Glutamatergic neuron (in vitro differentiated cells): ENCODE results near the gene MTA1. TPM values are rescaled to one million over a fixed set of nuclear protein-coding genes. Genes with fewer than 3 reads are reported as not detected.

Experiments used
- DNase-seq: peaks from one replicate; pipeline ENCODE4 v3.0.0; 2022
- H3K27ac Mint-ChIP-seq: one replicate; pipeline ENCODE4 v1.8.0; 2020; ENCODE audit warnings: mild to moderate bottlenecking, mixed read lengths, inconsistent platforms; ENCODE audit not compliant: unreplicated experiment
- H3K27me3 Mint-ChIP-seq: one replicate; pipeline ENCODE4 v1.8.0; 2020; ENCODE audit warnings: mild to moderate bottlenecking, moderate library complexity, mixed read lengths, inconsistent platforms; ENCODE audit not compliant: unreplicated experiment
- H3K36me3 Mint-ChIP-seq: one replicate; pipeline ENCODE4 v1.8.0; 2020; ENCODE audit warnings: mild to moderate bottlenecking, mixed read lengths, inconsistent platforms; ENCODE audit not compliant: unreplicated experiment
- H3K4me1 Mint-ChIP-seq: one replicate; pipeline ENCODE4 v1.8.0; 2020; ENCODE audit warnings: mild to moderate bottlenecking, low read depth, mixed read lengths, inconsistent platforms; ENCODE audit not compliant: unreplicated experiment
- H3K4me3 Mint-ChIP-seq: one replicate; pipeline ENCODE4 v1.8.0; 2020; ENCODE audit warnings: mild to moderate bottlenecking, mixed read lengths, inconsistent platforms; ENCODE audit not compliant: unreplicated experiment
- H3K9me3 Mint-ChIP-seq: one replicate; pipeline ENCODE4 v1.8.0; 2020; ENCODE audit warnings: mild to moderate bottlenecking, moderate library complexity, mixed read lengths, inconsistent platforms; ENCODE audit not compliant: unreplicated experiment
- CTCF ChIP-seq: fragments of 200-600 bp; sonication (generic); IDR thresholded peaks from one replicate; pipeline ENCODE4 v1.5.0; 2021; ENCODE audit not compliant: partially characterized antibody, unreplicated experiment
- total RNA-seq: library from RNA; stranded (reverse); fragmentation: NEBNext Ultra II Directional; extraction: Animal tissue kit (Norgen Biotek cat#: 25700); gene quantifications from one replicate; pipeline ENCODE4 v1.2.1, GENCODE V29; 2021; ENCODE audit not compliant: unreplicated experiment

MTA1 gene
- total RNA-seq, 1 donor from 2014 or later: 261 TPM

- Mint-ChIP-seq H3K4me1 (peaks cover 13% of the 10 kb centered on the region), H3K27me3 (peaks cover 3% of the 10 kb centered on the region), H3K27ac (no peak overlapping the region), H3K36me3 (peaks cover 16% of the 10 kb centered on the region), H3K4me3 (no peak overlapping the region), H3K9me3 (peaks cover 6% of the 10 kb centered on the region)
- no peak for TF ChIP-seq CTCF
- no peak for DNase-seq
Observed at GRCh38 chr14:105430042-105430441, 10.4 kb downstream of the MTA1 start.

GRCh38 chr14:105430565-105430964 lies 10.9 kb downstream of the MTA1 start:
- no peak overlapping the region for H3K27ac Mint-ChIP-seq

GRCh38 chr14:105431256-105431655 lies 11.6 kb downstream of the MTA1 start:
- Mint-ChIP-seq H3K27ac (no peak overlapping the region), H3K36me3 (peaks cover 26% of the 10 kb centered on the region), H3K4me3 (no peak overlapping the region), H3K9me3 (peaks cover 12% of the 10 kb centered on the region), H3K4me1 (peaks cover 10% of the 10 kb centered on the region), H3K27me3 (peaks cover 3% of the 10 kb centered on the region)
- no peak for DNase-seq
- TF ChIP-seq CTCF: no peak

More at GRCh38 chr14:105430565-105430964, 10.9 kb downstream of the MTA1 start:
- peaks cover 13% of the 10 kb centered on the region for H3K4me1 Mint-ChIP-seq
- TF ChIP-seq CTCF: no peak
- H3K27me3 Mint-ChIP-seq: peaks cover 3% of the 10 kb centered on the region
- H3K9me3 Mint-ChIP-seq: peaks cover 8% of the 10 kb centered on the region
- no peak overlapping the region for H3K4me3 Mint-ChIP-seq
- H3K36me3 Mint-ChIP-seq: peaks cover 21% of the 10 kb centered on the region
- DNase-seq: no peak

GRCh38 chr14:105432657-105433056 lies 13.0 kb downstream of the MTA1 start:
- Mint-ChIP-seq H3K27me3 (no peaks in the 10 kb centered on the region), H3K9me3 (peaks cover 10% of the 10 kb centered on the region), H3K4me1 (no peaks in the 10 kb centered on the region), H3K36me3 (peaks cover 20% of the 10 kb centered on the region), H3K4me3 (no peak overlapping the region), H3K27ac (no peak overlapping the region)
- TF ChIP-seq CTCF: no peak
- DNase-seq: no peak

GRCh38 chr14:105433161-105433605 lies 13.6 kb downstream of the MTA1 start:
- H3K27ac Mint-ChIP-seq: no peak overlapping the region
- TF ChIP-seq CTCF: no peak

More at GRCh38 chr14:105433161-105433605, 13.6 kb downstream of the MTA1 start:
- H3K27me3 Mint-ChIP-seq: no peaks in the 10 kb centered on the region
- peaks cover 20% of the 10 kb centered on the region for H3K36me3 Mint-ChIP-seq
- peaks cover 10% of the 10 kb centered on the region for H3K9me3 Mint-ChIP-seq
- no peak overlapping the region for H3K4me3 Mint-ChIP-seq
- no peaks in the 10 kb centered on the region for H3K4me1 Mint-ChIP-seq
- DNase-seq: no peak
